HL-60 (cell line): ENCODE results near the gene TRIP11.

Experiments
- DNase-seq, 2 experiments: peaks; one replicate each; pipeline ENCODE4 v3.0.0-alpha.2; 2010 to 2020; ENCODE audit warnings: low read depth in 1 of 2, low spot score in 1 of 2
- H3K27ac ChIP-seq: fragments of 250-450 bp; sonication (Bioruptor Pico); replicated peaks from 2 replicates; pipeline ENCODE4 v1.5.1; 2020; ENCODE audit warnings: mild to moderate bottlenecking, moderate library complexity
- H3K27me3 ChIP-seq: fragments of 250-450 bp; sonication (Bioruptor Pico); 2 replicates; pipeline ENCODE4 v1.5.1; 2021; ENCODE audit warnings: mild to moderate bottlenecking, moderate library complexity; ENCODE audit not compliant: insufficient read depth, poor library complexity, severe bottlenecking
- H3K4me3 ChIP-seq: replicated peaks from 2 replicates; pipeline ENCODE4 v1.5.1; 2011; ENCODE audit warnings: mild to moderate bottlenecking, control low read depth, low read length; ENCODE audit not compliant: insufficient read depth
- CTCF ChIP-seq: IDR thresholded peaks from one replicate; pipeline ENCODE4 v1.5.1; 2011; ENCODE audit warnings: low read length, control low read depth, inconsistent platforms; ENCODE audit not compliant: insufficient read depth
- GABPA ChIP-seq: IDR thresholded peaks from 2 replicates; pipeline ENCODE4 v1.6.1; 2012; ENCODE audit warnings: low read depth
- POLR2AphosphoS5 ChIP-seq: IDR thresholded peaks from 2 replicates; pipeline ENCODE4 v1.6.1; 2012; ENCODE audit warnings: low read depth
- REST ChIP-seq: IDR thresholded peaks from 2 replicates; pipeline ENCODE4 v1.6.1; 2012; ENCODE audit warnings: low read depth; ENCODE audit not compliant: insufficient replicate concordance
- SPI1 ChIP-seq: IDR thresholded peaks from 2 replicates; pipeline ENCODE4 v1.6.1; 2012; ENCODE audit warnings: low read depth, mild to moderate bottlenecking, borderline replicate concordance
- long read RNA-seq: library from polyadenylated mRNA; unstranded; transcript quantifications from one replicate; pipeline ENCODE4 v2.0.0, GENCODE V29; 2020

Gene TRIP11
- long read RNA-seq, partial matches to known transcripts: 136 of 159 reads
- long read RNA-seq, other reads (novel, unspliced or antisense): 23 of 159 reads

GRCh38 chr14:92039719-92040430 lies at the start of gene TRIP11:
TSS of gene TRIP11 (minus strand) at chr14:92040059. CDS start at chr14:92039685, 374 bp downstream.
- DNase-seq: peak; percentile 79 to 97
- H3K27ac ChIP-seq: peak within 1 kb of the TSS; percentile 94
- no peaks in the 10 kb centered on the region for H3K27me3 ChIP-seq
- H3K4me3 ChIP-seq: peak within 1 kb of the TSS; percentile 74
- no peak for TF ChIP-seq SPI1
- peak; percentile 97 for TF ChIP-seq POLR2AphosphoS5
- TF ChIP-seq CTCF: no peak
- TF ChIP-seq REST: peak; percentile 72
- TF ChIP-seq GABPA: peak; percentile 69

- no peak overlapping the region for H3K4me3 ChIP-seq
- TF ChIP-seq GABPA (no peak), POLR2AphosphoS5 (no peak), CTCF (no peak), REST (no peak), SPI1 (no peak)
- no peak for DNase-seq
- H3K27ac ChIP-seq: no peak overlapping the region
- H3K27me3 ChIP-seq: no peaks in the 10 kb centered on the region
These were observed 48.6 kb upstream of the TRIP11 start for GRCh38 chr14:92088494-92088893.

GRCh38 chr14:92074555-92074954 lies 34.7 kb upstream of the TRIP11 start:
- Histone ChIP-seq H3K27ac (no peak overlapping the region), H3K4me3 (no peak overlapping the region), H3K27me3 (no peaks in the 10 kb centered on the region)
- DNase-seq: peak in 1 of 2 experiments; percentile 18
- TF ChIP-seq CTCF (no peak), GABPA (no peak), REST (no peak), POLR2AphosphoS5 (no peak), SPI1 (no peak)
